OCI-LY1 (cell line): ENCODE measurements around the gene CSH1.
"Not testable (repeated sequence)": the region's sequence is repeated elsewhere in the genome, so short reads cannot be mapped to it uniquely, and the experiment has no call there.

Experiments used
- H2AFZ ChIP-seq: fragments of 200-600 bp; sonication (generic), shearing (Covaris generic); 2 replicates; pipeline ENCODE4 v1.6.0; 2014; ENCODE audit warnings: antibody characterized with exemption, mild to moderate bottlenecking, low read length
- H3F3A ChIP-seq: fragments of 200-600 bp; sonication (generic), shearing (Covaris generic); 2 replicates; pipeline ENCODE4 v1.6.0; 2014; ENCODE audit warnings: mild to moderate bottlenecking, antibody characterized with exemption, low read length, moderate library complexity; ENCODE audit not compliant: insufficient read depth
- H3K27ac ChIP-seq: fragments of 200-600 bp; sonication (generic); 2 replicates; pipeline ENCODE4 v1.5.1; 2014; ENCODE audit warnings: low read length, mixed run types, mild to moderate bottlenecking, low read depth; ENCODE audit not compliant: poor library complexity, severe bottlenecking
- H3K27me3 ChIP-seq: fragments of 200-600 bp; sonication (generic); 2 replicates; pipeline ENCODE4 v1.6.0; 2014; ENCODE audit warnings: antibody characterized with exemption, mild to moderate bottlenecking, low read length, moderate library complexity; ENCODE audit not compliant: insufficient read depth
- H3K36me3 ChIP-seq: fragments of 200-600 bp; sonication (generic); 2 replicates; pipeline ENCODE4 v1.6.1; 2014; ENCODE audit warnings: mild to moderate bottlenecking, antibody characterized with exemption, low read length, moderate library complexity, mixed read lengths; ENCODE audit not compliant: insufficient read depth
- H3K4me1 ChIP-seq: fragments of 200-600 bp; sonication (generic); 2 replicates; pipeline ENCODE4 v1.5.1; 2014; ENCODE audit warnings: mild to moderate bottlenecking, low read length, moderate library complexity; ENCODE audit not compliant: insufficient read depth, severe bottlenecking
- H3K4me2 ChIP-seq: fragments of 200-600 bp; sonication (generic), shearing (Covaris generic); 2 replicates; pipeline ENCODE4 v1.6.1; 2014; ENCODE audit warnings: low read length
- H3K4me3 ChIP-seq: fragments of 200-600 bp; sonication (generic); 2 replicates; pipeline ENCODE4 v1.5.1; 2014; ENCODE audit warnings: low read length, low read depth, mild to moderate bottlenecking, mixed read lengths; ENCODE audit not compliant: poor library complexity, severe bottlenecking
- H3K79me2 ChIP-seq: fragments of 200-600 bp; shearing (Covaris generic); 2 replicates; pipeline ENCODE4 v1.6.1; 2016; ENCODE audit warnings: mixed run types, low read length, mixed read lengths; ENCODE audit not compliant: insufficient read depth
- H3K9ac ChIP-seq: fragments of 200-600 bp; sonication (generic), shearing (Covaris generic); 2 replicates; pipeline ENCODE4 v1.6.1; 2014; ENCODE audit warnings: mild to moderate bottlenecking, low read length, mixed read lengths
- H3K9me2 ChIP-seq: fragments of 200-600 bp; sonication (generic), shearing (Covaris generic); 2 replicates; pipeline ENCODE4 v1.6.1; 2014; ENCODE audit warnings: low read depth, mild to moderate bottlenecking, low read length, mixed read lengths
- H3K9me3 ChIP-seq: fragments of 200-600 bp; shearing (Covaris generic); 2 replicates; pipeline ENCODE4 v1.6.1; 2014; ENCODE audit warnings: low read length, mixed read lengths
- H4K20me1 ChIP-seq: fragments of 200-600 bp; sonication (generic), shearing (Covaris generic); 2 replicates; pipeline ENCODE4 v1.6.0; 2016; ENCODE audit warnings: mild to moderate bottlenecking, low read length; ENCODE audit not compliant: insufficient read depth
- CTCF ChIP-seq: fragments of 200-600 bp; sonication (generic), shearing (Covaris generic); IDR thresholded peaks from 2 replicates; pipeline ENCODE4 v1.5.1; 2017; ENCODE audit warnings: mild to moderate bottlenecking, antibody characterized with exemption, low read length, moderate library complexity, mixed read lengths
- EZH2 ChIP-seq: fragments of 200-600 bp; sonication (generic), shearing (Covaris generic); IDR thresholded peaks from 2 replicates; pipeline ENCODE4 v1.8.0; 2017; ENCODE audit warnings: borderline replicate concordance, mixed run types, mild to moderate bottlenecking, antibody characterized with exemption, low read length, moderate library complexity, mixed read lengths

Gene CSH1

DNA sequence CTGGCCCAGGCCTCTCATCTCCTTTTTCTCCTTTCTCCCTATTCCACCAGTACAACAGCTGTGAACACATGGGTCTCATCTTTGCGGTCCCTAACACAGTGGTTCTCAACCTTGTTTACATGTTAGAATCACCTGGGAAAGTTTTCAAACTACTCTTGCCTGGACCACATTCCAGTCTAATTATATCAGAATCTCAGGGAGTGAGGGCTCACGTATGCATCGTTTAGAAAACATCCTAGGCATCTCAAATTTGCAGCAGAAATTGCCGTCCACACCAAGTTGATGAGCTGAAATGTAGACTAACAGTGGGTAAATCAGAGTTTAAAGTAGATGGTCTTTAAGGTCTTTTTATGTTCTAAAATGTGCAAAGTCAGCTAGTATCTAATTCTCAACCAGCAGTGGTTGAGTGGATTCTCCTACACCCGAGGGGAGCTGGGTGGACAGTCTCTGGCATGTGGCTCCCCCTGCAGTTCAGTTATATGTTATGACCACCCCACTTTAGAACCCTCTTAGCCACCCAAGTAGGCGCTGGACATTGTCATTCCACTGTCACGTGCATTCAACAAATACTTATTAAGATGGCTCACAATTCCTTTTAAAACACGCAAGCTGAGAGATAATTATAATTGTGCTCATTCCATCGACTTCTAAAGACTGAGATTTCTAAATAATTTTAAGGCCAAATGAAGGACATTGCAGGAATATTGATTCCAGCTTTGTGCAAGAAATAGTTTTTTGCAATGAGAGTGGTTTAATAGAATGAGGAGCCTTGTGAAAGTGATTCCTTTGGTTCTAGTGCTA, 26.7 kb downstream of the CSH1 start:
- H4K20me1 ChIP-seq, H2AFZ ChIP-seq, H3K4me3 ChIP-seq: not testable (repeated sequence)

DNA sequence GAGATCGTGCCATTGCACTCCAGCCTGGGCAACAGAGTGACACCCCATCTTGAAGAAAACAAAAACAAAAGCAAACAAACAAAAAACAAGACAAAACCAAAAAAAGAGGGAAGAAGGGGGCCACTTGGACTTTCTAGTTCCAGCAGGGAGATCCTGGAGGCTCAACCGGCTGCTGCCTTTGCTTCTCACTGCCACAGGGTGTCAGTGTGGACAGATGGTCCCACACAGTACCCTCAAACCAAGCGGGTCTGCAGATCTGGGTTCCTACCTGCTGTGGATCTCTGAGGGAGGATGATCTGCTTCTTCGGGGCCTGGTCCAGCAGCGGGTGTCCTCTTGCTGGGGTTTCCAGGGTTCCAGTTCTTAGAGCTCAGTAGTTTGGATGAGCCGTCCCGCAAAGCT, 29.7 kb downstream of the CSH1 start:
- not testable (repeated sequence) for H4K20me1 ChIP-seq, H3K4me2 ChIP-seq, H3K4me1 ChIP-seq, H3K9me3 ChIP-seq, H3K36me3 ChIP-seq, H3K27me3 ChIP-seq, H3F3A ChIP-seq, H2AFZ ChIP-seq, H3K9me2 ChIP-seq, H3K79me2 ChIP-seq, H3K4me3 ChIP-seq, H3K27ac ChIP-seq, H3K9ac ChIP-seq

More for the DNA sequence above, 26.7 kb downstream of the CSH1 start:
- TF ChIP-seq CTCF, result peak; percentile 46
- H3K9me3 ChIP-seq, H3K36me3 ChIP-seq, H3K79me2 ChIP-seq, H3K4me2 ChIP-seq, H3K27ac ChIP-seq, H3K4me1 ChIP-seq, H3K27me3 ChIP-seq, H3K9me2 ChIP-seq, H3K9ac ChIP-seq, H3F3A ChIP-seq: not testable (repeated sequence)

DNA sequence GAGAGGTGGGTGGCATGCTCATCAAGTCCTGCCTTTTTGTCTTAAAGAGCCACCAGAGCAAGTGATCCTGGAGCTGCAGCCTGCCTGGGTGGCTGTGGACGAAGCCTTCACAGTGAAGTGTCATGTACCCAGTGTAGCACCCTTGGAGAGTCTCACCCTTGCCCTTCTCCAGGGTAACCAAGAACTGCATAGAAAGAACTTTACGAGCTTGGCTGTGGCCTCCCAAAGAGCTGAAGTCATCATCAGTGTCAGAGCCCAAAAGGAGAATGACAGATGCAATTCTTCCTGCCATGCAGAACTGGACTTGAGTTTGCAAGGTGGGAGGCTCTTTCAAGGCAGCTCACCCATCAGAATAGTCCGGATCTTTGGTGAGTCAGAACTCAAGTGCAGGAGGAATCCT, 37.1 kb downstream of the CSH1 start:
- Histone ChIP-seq H3K9me2 (no peaks in the 10 kb centered on the region), H3K9ac (no peak overlapping the region), H3K4me3 (no peak overlapping the region), H3K36me3 (no peaks in the 10 kb centered on the region), H3K9me3 (no peaks in the 10 kb centered on the region), H2AFZ (no peak overlapping the region), H3K79me2 (no peaks in the 10 kb centered on the region), H3K4me1 (no peaks in the 10 kb centered on the region), H3K4me2 (no peak overlapping the region), H3K27me3 (0 out of 2 replicates have a peak, but pooled peaks cover 5% of the 10 kb centered on the region), H3K27ac (no peak overlapping the region), H4K20me1 (no peaks in the 10 kb centered on the region), H3F3A (no peaks in the 10 kb centered on the region)
- TF ChIP-seq CTCF (no peak), EZH2 (no peak)

GRCh38 chr17:63856425-63856824, 39.9 kb downstream of the CSH1 start:
- not testable (repeated sequence) for H3K4me2 ChIP-seq, H3F3A ChIP-seq, H3K36me3 ChIP-seq, H3K79me2 ChIP-seq, H3K9me2 ChIP-seq, H4K20me1 ChIP-seq, H3K27ac ChIP-seq, H3K27me3 ChIP-seq, H3K4me1 ChIP-seq, H3K4me3 ChIP-seq, H3K9ac ChIP-seq, H2AFZ ChIP-seq, H3K9me3 ChIP-seq
